A673 (cell line): ENCODE data around the gene SPATA46. TPM values are rescaled to one million over a fixed set of nuclear protein-coding genes. Genes with fewer than 3 reads are reported as not detected.
"Not testable (repeated sequence)": the region's sequence is repeated elsewhere in the genome, so short reads cannot be mapped to it uniquely, and the experiment has no call there.

Experiments used
- BruUV-seq: library from RNA; stranded (reverse); fragments of 400-500 nt; replicated peaks from 2 replicates; lab custom pipeline; 2021; lab: Mats Ljungman, UMichigan
- CTCF ChIA-PET: fragments of 300-600 bp; sonication (Branson Sonifier 250); formaldehyde crosslinking; loops from one replicate; lab custom pipeline; 2022; ENCODE audit warnings: antibody characterized with exemption; lab: Charles Lee
- POLR2A ChIA-PET: fragments of 300-600 bp; sonication (Branson Sonifier 250); formaldehyde crosslinking; loops from one replicate; lab custom pipeline; 2022; ENCODE audit warnings: antibody characterized with exemption; ENCODE audit not compliant: low non-redundant PET; lab: Charles Lee
- DNase-seq: peaks from one replicate; pipeline ENCODE4 v3.0.0-alpha.2; 2015; ENCODE audit warnings: low spot score
- H3K27ac ChIP-seq: fragments of 200-600 bp; sonication (generic); 2 replicates; pipeline ENCODE4 v1.5.1; 2016; ENCODE audit warnings: mixed run types, low read depth, mild to moderate bottlenecking, mixed read lengths, antibody characterized with exemption, low read length; ENCODE audit not compliant: poor library complexity, severe bottlenecking
- H3K27me3 ChIP-seq: fragments of 200-600 bp; sonication (generic); replicated peaks from 2 replicates; pipeline ENCODE4 v1.6.1; 2017; ENCODE audit warnings: mixed run types, low read depth, mild to moderate bottlenecking, mixed read lengths, antibody characterized with exemption, low read length; ENCODE audit not compliant: insufficient read depth, poor library complexity
- H3K36me3 ChIP-seq: fragments of 200-600 bp; sonication (generic); 2 replicates; pipeline ENCODE4 v1.6.1; 2016; ENCODE audit warnings: mixed run types, mild to moderate bottlenecking, mixed read lengths, antibody characterized with exemption, low read length; ENCODE audit not compliant: insufficient read depth, poor library complexity, severe bottlenecking
- H3K4me1 ChIP-seq: fragments of 200-600 bp; sonication (generic); 2 replicates; pipeline ENCODE4 v1.6.1; 2017; ENCODE audit warnings: mixed run types, mild to moderate bottlenecking, mixed read lengths, antibody characterized with exemption, low read length; ENCODE audit not compliant: insufficient read depth, poor library complexity, severe bottlenecking
- H3K4me3 ChIP-seq: fragments of 200-600 bp; sonication (generic); 2 replicates; pipeline ENCODE4 v1.5.1; 2016; ENCODE audit warnings: low read depth, mixed run types, mild to moderate bottlenecking, mixed read lengths, low read length; ENCODE audit not compliant: poor library complexity, severe bottlenecking
- H3K9me3 ChIP-seq: fragments of 200-600 bp; sonication (generic); 2 replicates; pipeline ENCODE4 v1.6.1; 2016; ENCODE audit warnings: mixed run types, low read depth, mild to moderate bottlenecking, mixed read lengths, antibody characterized with exemption, low read length; ENCODE audit not compliant: poor library complexity, severe bottlenecking
- CTCF ChIP-seq: fragments of 300-800, 200-600 bp; sonication (generic); conservative IDR thresholded peaks from 2 replicates; pipeline ENCODE4 v1.5.1; 2017; ENCODE audit warnings: low read depth, mild to moderate bottlenecking, antibody characterized with exemption, low read length, moderate library complexity, mixed read lengths
- EZH2 ChIP-seq: fragments of 200-600 bp; sonication (generic); IDR thresholded peaks from 2 replicates; pipeline ENCODE4 v1.6.1; 2017; ENCODE audit warnings: borderline replicate concordance, low read depth, mild to moderate bottlenecking, mixed read lengths, antibody characterized with exemption, low read length; ENCODE audit not compliant: poor library complexity, severe bottlenecking
- intact Hi-C: fragments of 100-400 bp; cut with micrococcal nuclease; formaldehyde crosslinking; loops from one replicate; pipeline ENCODE4 v1.10.0; 2022; ENCODE audit not compliant: unreplicated experiment
- total RNA-seq: library from RNA; stranded (reverse); gene quantifications from 2 replicates; pipeline ENCODE4 v1.2.3, GENCODE V29; 2021

Gene SPATA46
- total RNA-seq, 1 experiment from 2014 or later = not detected

GRCh38 chr1:162420120-162420519 lies 43.5 kb upstream of the SPATA46 start:
- intact Hi-C loops = no loop called here
- Histone ChIP-seq H3K4me1 (no peaks in the 10 kb centered on the region), H3K36me3 (no peaks in the 10 kb centered on the region), H3K27me3 (no peaks in the 10 kb centered on the region), H3K4me3 (no peak overlapping the region), H3K9me3 (peaks cover 9% of the 10 kb centered on the region), H3K27ac (no peak overlapping the region)
- BruUV-seq = no TSS peak
- CTCF ChIA-PET = no interaction called here
- no peak for TF ChIP-seq CTCF
- no peak for TF ChIP-seq EZH2
- POLR2A ChIA-PET = no interaction called here
- no peak for DNase-seq

GRCh38 chr1:162419450-162419931 lies 42.8 kb upstream of the SPATA46 start:
- H3K27ac ChIP-seq, DNase-seq, H3K36me3 ChIP-seq, BruUV-seq, H3K4me1 ChIP-seq, CTCF ChIA-PET, POLR2A ChIA-PET, H3K4me3 ChIP-seq, intact Hi-C loops, H3K9me3 ChIP-seq, H3K27me3 ChIP-seq: not testable (repeated sequence)

GRCh38 chr1:162418584-162418983 lies 41.9 kb upstream of the SPATA46 start:
- CTCF ChIA-PET, intact Hi-C loops, H3K4me3 ChIP-seq, H3K9me3 ChIP-seq, DNase-seq, BruUV-seq, H3K4me1 ChIP-seq, POLR2A ChIA-PET, H3K27me3 ChIP-seq, H3K27ac ChIP-seq, H3K36me3 ChIP-seq: not testable (repeated sequence)

GRCh38 chr1:162417650-162418049 lies 41.0 kb upstream of the SPATA46 start:
- CTCF ChIA-PET = no interaction called here

More at GRCh38 chr1:162417650-162418049, 41.0 kb upstream of the SPATA46 start:
- intact Hi-C loops = no loop called here
- H3K36me3 ChIP-seq = no peaks in the 10 kb centered on the region
- no peak for DNase-seq
- no peaks in the 10 kb centered on the region for H3K9me3 ChIP-seq
- no peaks in the 10 kb centered on the region for H3K4me1 ChIP-seq
- no peak overlapping the region for H3K4me3 ChIP-seq
- POLR2A ChIA-PET = no interaction called here
- TF ChIP-seq CTCF = no peak
- no peak for TF ChIP-seq EZH2
- H3K27me3 ChIP-seq = no peaks in the 10 kb centered on the region
- BruUV-seq = no TSS peak
- no peak overlapping the region for H3K27ac ChIP-seq
